UCSD-AML1 (cell line): Measurements from ENCODE around the gene CARD16.
A peak's percentile ranks its signal among the peaks of the same experiment; 100 is the strongest.
"Not testable (repeated sequence)": the region's sequence is repeated elsewhere in the genome, so short reads cannot be mapped to it uniquely, and the experiment has no call there.

Experiments
- DNase-seq: peaks from one replicate; lab custom pipeline; 2025; ENCODE audit not compliant: unreplicated experiment; lab: John Stamatoyannopoulos, UW

The CARD16 gene

GRCh38 chr11:105044557-105045524 lies at the start of gene CARD16:
TSS of gene CARD16 (minus strand) at chr11:105045335. CDS start at chr11:105045297, 38 bp downstream.
- DNase-seq, result peak; percentile 7

GRCh38 chr11:105092256-105093239 lies 47.4 kb upstream of the CARD16 start:
- no peak for DNase-seq

- DNase-seq, result peak; percentile 11
Observed at GRCh38 chr11:105081412-105082150, 36.4 kb upstream of the CARD16 start.

GRCh38 chr11:105080171-105080906 lies 35.2 kb upstream of the CARD16 start:
- not testable (repeated sequence) for DNase-seq

- no peak for DNase-seq
Observed at GRCh38 chr11:105078283-105078682, 33.1 kb upstream of the CARD16 start.

- not testable (repeated sequence) for DNase-seq
Observed at GRCh38 chr11:105077141-105077790, 32.1 kb upstream of the CARD16 start.

- no peak for DNase-seq
Observed at GRCh38 chr11:105074166-105074530, 29.0 kb upstream of the CARD16 start.

- DNase-seq, result no peak
Observed at GRCh38 chr11:105073456-105074165, 28.5 kb upstream of the CARD16 start.

GRCh38 chr11:105072080-105072479 lies 26.9 kb upstream of the CARD16 start:
- not testable (repeated sequence) for DNase-seq

GRCh38 chr11:105071089-105071732 lies 26.1 kb upstream of the CARD16 start:
- no peak for DNase-seq

GRCh38 chr11:105070306-105070705 lies 25.2 kb upstream of the CARD16 start:
- DNase-seq, result no peak

- not testable (repeated sequence) for DNase-seq
Observed at GRCh38 chr11:105069749-105070148, 24.6 kb upstream of the CARD16 start.

GRCh38 chr11:105063245-105063941 lies 18.3 kb upstream of the CARD16 start:
- not testable (repeated sequence) for DNase-seq

- DNase-seq, result no peak
Observed at GRCh38 chr11:105057432-105057831, 12.3 kb upstream of the CARD16 start.

- no peak for DNase-seq
Observed at GRCh38 chr11:105056446-105056845, 11.3 kb upstream of the CARD16 start.

GRCh38 chr11:105054723-105055493 lies 9.8 kb upstream of the CARD16 start:
- no peak for DNase-seq

GRCh38 chr11:105052487-105052886 lies 7.4 kb upstream of the CARD16 start:
- DNase-seq, result no peak
